Adrenal gland (tissue), 19 donors: ENCODE data around the gene RLN2. TPM values are rescaled to one million over a fixed set of nuclear protein-coding genes. Genes with fewer than 3 reads are reported as not detected.
"Not testable (repeated sequence)": the region's sequence is repeated elsewhere in the genome, so short reads cannot be mapped to it uniquely, and the experiment has no call there.

Experiments
- DNase-seq, 7 donors: peaks; one replicate each; pipeline ENCODE4 v3.0.0-alpha.2; 2019 to 2020
- H3K27ac ChIP-seq, 5 donors: fragments of 200-600 bp; sonication (generic) in 4 of 5; 1 replicate in 3 of 5; 2 replicates in 2 of 5; pipeline versions ENCODE4 v1.5.1 to v1.8.0; 2016 to 2020; ENCODE audit warnings: mild to moderate bottlenecking in 1 of 5
- H3K27me3 ChIP-seq: fragments of 200-600 bp; 2 replicates; pipeline ENCODE4 v1.8.0; 2021
- H3K36me3 ChIP-seq, 2 donors: fragments of 200-600 bp; replicated peaks in 1 of 2; 1 replicate in 1 of 2; 2 replicates in 1 of 2; pipeline versions ENCODE4 v1.5.1 to v1.8.0; 2018 to 2022
- H3K4me1 ChIP-seq, 2 donors: fragments of 200-600 bp; replicated peaks in 1 of 2; 1 replicate in 1 of 2; 2 replicates in 1 of 2; pipeline versions ENCODE4 v1.5.1 to v1.8.0; 2018 to 2021
- H3K4me3 ChIP-seq, 4 donors: fragments of 200-600 bp; sonication (generic) in 3 of 4; one replicate each; pipeline ENCODE4 v1.5.1; 2016 to 2018
- H3K9me3 ChIP-seq, 3 donors: fragments of 200-600 bp; sonication (generic) in 1 of 3; replicated peaks in 1 of 3; 1 replicate in 2 of 3; 2 replicates in 1 of 3; pipeline versions ENCODE4 v1.5.1 to v1.8.0; 2016 to 2021
- CTCF ChIP-seq, 6 experiments: fragments of 450-650 bp in 4 of 6; fragments of 200-600 bp in 2 of 6; sonication (generic) in 1 of 6; IDR thresholded peaks; 1 replicate in 5 of 6; 2 replicates in 1 of 6; pipeline versions ENCODE4 v1.5.1 to v1.8.0; 2016 to 2021; ENCODE audit warnings: antibody characterized with exemption in 6 of 6, mild to moderate bottlenecking in 2 of 6, moderate library complexity in 1 of 6
- POLR2A ChIP-seq, 2 donors: fragments of 450-650 bp; IDR thresholded peaks; one replicate each; pipeline ENCODE4 v1.6.1; 2017; ENCODE audit warnings: antibody characterized with exemption in 2 of 2, mild to moderate bottlenecking in 2 of 2, moderate library complexity in 1 of 2
- WGBS, 4 donors: extraction: QIAGEN DNeasy Blood & Tissue Kit in 2 of 4; methylation state at CpG; one replicate each; pipeline versions ENCODE4 v1.1.5 to v1.1.7; 2013 to 2017; 5-methylcytosine and 5-hydroxymethylcytosine counted together
- intact Hi-C, 2 donors: fragments of 100-400 bp; cut with DNase I; formaldehyde crosslinking; loops; one replicate each; pipeline versions ENCODE4 v1.14.1 to v1.15.0; 2022 to 2023
- long read RNA-seq, 10 donors: library from polyadenylated mRNA in 3 of 10; unstranded in 2 of 10; stranded (forward) in 1 of 10; transcript quantifications; one replicate each; pipeline ENCODE4 v2.0.0 and lab custom pipeline, GENCODE V29; 2021 to 2026
- polyA plus RNA-seq, 3 donors: library from polyadenylated mRNA; stranded (reverse); fragments of 200-250 nt in 2 of 3; fragments of 350-450 nt in 1 of 3; fragmentation: Illumina TruSeq in 1 of 3; extraction: RNeasy Lipid Tissue Mini Kit (QIAGEN cat#74804) in 1 of 3; gene quantifications; one replicate each; pipeline ENCODE4 v1.2.3, GENCODE V29; 2013 to 2014
- total RNA-seq, 9 donors: library from RNA; depleted of rRNA in 4 of 9; stranded (reverse); fragments of >200 nt in 4 of 9; fragments of 120-200 nt in 1 of 9; fragmentation: NEBNext Ultra II Directional in 1 of 9; extraction: Animal tissue kit (Norgen Biotek cat#: 25700) in 1 of 9; gene quantifications; one replicate each; pipeline versions ENCODE4 v1.1.0 to v1.2.4, GENCODE V29; 2013 to 2023
- donor health status: healthy with polysubstance abuse.
- donor health status: Bipolar disorder and iron deficiency.
- donor health status: DM: yes; HTN: yes; CAD: no.
- donor health status: DM: no; HTN: no; CAD: no.
- donor health status: DM: no; HTN: no; CAD: no.
- donor health status: DM: yes; HTN: yes; CAD: no.

The RLN2 gene
- total RNA-seq, result under 1 TPM in 1 of 9 donors, not detected in 8; 0.32 TPM
- polyA plus RNA-seq, result not detected
- long read RNA-seq, donor 1, result 0 reads
- long read RNA-seq, donor 2, result 0 reads
- long read RNA-seq, donor 3, result 0 reads
- long read RNA-seq, donor 4, result 0 reads
- long read RNA-seq, donor 5, result 0 reads
- long read RNA-seq, donor 6, partial matches to known transcripts, result 0 of 1 reads
- long read RNA-seq, donor 6, other reads (novel, unspliced or antisense), result 1 of 1 reads
- long read RNA-seq, donor 7, result 0 reads
- long read RNA-seq, donor 8, result 0 reads
- long read RNA-seq, donor 9, result 0 reads
- long read RNA-seq, donor 10, result 0 reads

DNA sequence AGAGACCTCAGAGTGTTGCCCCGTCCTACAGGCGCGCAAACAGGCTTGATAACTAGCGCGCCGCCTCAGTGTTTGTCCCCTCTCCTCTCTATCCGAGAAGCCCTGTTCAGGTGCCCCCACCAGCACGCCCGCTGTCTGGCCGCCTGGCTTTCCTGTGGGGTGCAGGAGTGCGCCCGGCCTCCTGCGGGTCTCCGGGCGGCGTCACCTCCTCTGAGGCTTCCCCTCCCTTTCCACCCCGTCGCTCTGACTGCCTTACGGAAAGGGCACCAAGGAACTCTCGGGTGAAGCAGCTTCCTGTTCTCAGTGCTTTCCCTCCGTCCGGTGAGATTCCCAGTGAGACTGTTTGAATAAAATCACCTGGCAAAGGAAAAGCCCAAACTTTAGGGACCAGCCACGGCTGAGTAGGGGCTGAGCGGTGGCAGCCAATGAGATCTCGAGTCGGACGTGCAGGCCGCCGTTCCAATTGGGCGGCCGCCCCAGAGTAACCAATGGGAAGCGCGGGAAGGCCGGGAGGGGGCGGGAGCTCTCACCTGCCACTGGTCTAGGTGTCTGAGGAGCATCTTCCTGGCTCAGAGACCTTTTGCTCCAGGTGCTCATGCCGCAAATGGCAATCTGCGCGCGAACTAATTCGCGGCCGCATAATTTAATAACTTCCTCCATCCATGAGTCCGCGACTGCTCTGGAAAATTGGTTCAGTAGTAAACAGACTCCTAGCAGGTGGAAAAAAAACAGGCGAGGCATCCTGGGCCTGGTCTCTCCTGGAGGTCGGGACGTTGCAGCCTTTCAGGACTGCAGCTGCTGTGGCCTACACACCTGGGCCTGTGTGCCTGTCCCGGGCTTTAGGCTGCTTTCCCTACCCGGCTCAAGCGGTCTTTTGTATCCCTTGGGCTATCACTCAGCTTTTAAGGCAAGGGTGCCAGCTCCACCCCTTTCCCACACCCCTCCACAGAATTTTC lies at the start of gene RLN2:
Gene RLN2, minus strand, starts transcription at position 877 of the 956 bp plus-strand sequence. Its CDS starts 136 bp downstream, at position 741.
- H3K4me3 ChIP-seq, intact Hi-C loops, H3K4me1 ChIP-seq, DNase-seq, H3K27me3 ChIP-seq, H3K36me3 ChIP-seq, H3K9me3 ChIP-seq, H3K27ac ChIP-seq: not testable (repeated sequence)
- 20 to 74% (median 40%) methylated on average over 8 to 15 of the region's 50 CpGs for WGBS, 4 donors

DNA sequence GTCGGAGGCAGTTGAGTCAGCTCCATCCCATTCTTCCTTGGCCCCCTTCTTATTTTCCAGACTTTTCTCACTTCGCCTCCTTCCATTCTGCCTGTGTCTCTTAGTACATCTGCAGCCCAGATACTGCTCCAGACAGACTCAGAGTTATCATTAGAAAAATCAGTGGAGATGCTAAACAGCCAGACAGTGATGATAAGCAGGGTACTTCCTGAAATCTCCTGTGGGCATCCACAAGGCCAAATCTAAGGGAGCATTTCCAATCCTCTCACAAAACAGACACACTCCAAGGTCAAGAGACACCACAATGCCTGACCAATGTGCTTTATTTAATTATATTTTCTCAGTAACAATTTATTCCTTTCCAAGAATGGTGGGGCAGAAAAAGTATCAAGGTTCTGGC lies 49.7 kb upstream of the RLN2 start:
- WGBS, 4 donors, result 91 to 100% (median 93%) methylated on average over 2 of the region's 2 CpGs
- intact Hi-C loops, result no loop called here
- DNase-seq, result no peak
- TF ChIP-seq CTCF (IDR thresholded peaks at IDR 0.05) (no peak), POLR2A (IDR thresholded peaks at IDR 0.05) (no peak)
- Histone ChIP-seq H3K9me3 (no peaks in the 10 kb centered on the region), H3K4me3 (no peak overlapping the region), H3K27ac (no peak overlapping the region), H3K36me3 (no peaks in the 10 kb centered on the region), H3K27me3 (no peaks in the 10 kb centered on the region), H3K4me1 (no peaks in the 10 kb centered on the region)

DNA sequence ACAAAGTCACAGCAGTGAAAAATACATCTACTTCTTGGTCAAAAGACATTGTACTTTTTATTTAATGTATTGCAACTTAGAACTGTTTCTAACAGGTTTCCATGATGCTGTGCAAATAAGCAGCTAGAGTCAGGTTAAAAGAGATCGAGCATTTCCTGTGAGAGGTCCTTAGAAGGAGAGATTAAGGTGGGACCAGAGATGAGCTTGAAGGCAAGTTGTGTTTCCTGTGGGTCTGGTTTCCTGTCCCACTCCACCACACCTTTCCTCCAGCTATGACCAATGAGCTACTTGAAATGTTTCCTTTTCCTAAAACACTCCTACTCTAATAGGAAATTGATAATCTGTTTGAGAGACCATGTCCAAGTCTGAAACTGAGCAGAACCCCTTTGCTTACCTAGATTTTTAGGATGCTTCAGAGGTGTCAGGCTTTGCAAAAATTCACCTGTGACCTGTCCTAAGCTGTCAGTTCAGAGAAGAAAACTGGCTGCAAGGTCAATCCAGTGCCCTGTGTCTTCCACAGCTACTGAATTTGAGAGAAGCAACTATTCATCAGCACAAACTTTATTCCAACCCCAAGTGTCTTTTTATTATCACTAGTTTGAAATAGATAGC lies 48.2 kb upstream of the RLN2 start:
- H3K4me1 ChIP-seq, result no peaks in the 10 kb centered on the region
- 80 to 91% (median 85%) methylated on average over 1 of the region's 1 CpG for WGBS, 4 donors

GRCh38 chr9:5338992-5339981 lies 34.8 kb upstream of the RLN2 start, which contains the start of gene RLN1:
Gene RLN1 (minus strand): TSS chr9:5339876. CDS start chr9:5339746, 130 bp downstream.
- H3K4me1 ChIP-seq, DNase-seq, intact Hi-C loops, H3K4me3 ChIP-seq, H3K27me3 ChIP-seq, H3K9me3 ChIP-seq, H3K36me3 ChIP-seq, H3K27ac ChIP-seq: not testable (repeated sequence)
- 20 to 38% (median 30%) methylated on average over 6 to 14 of the region's 50 CpGs for WGBS, 4 donors

More for the DNA sequence above, 48.2 kb upstream of the RLN2 start:
- no peak for TF ChIP-seq CTCF (IDR thresholded peaks at IDR 0.05)
- TF ChIP-seq POLR2A (IDR thresholded peaks at IDR 0.05), result no peak
- intact Hi-C loops, result no loop called here
- Histone ChIP-seq H3K27me3 (no peaks in the 10 kb centered on the region), H3K9me3 (no peaks in the 10 kb centered on the region), H3K36me3 (no peaks in the 10 kb centered on the region), H3K27ac (no peak overlapping the region), H3K4me3 (no peak overlapping the region)
- no peak for DNase-seq
